NCI-H1048 (cell line): ENCODE data around the gene PRKAR2A.
"Not testable (repeated sequence)": the region's sequence is repeated elsewhere in the genome, so short reads cannot be mapped to it uniquely, and the experiment has no call there.

ENCODE experiments used
- DNase-seq: peaks from one replicate; lab custom pipeline; 2025; lab: John Stamatoyannopoulos, UW

PRKAR2A gene

GRCh38 chr3:48727511-48727910 is 120.2 kb downstream of the PRKAR2A start:
- no peak for DNase-seq

- DNase-seq, result not testable (repeated sequence)
Observed at GRCh38 chr3:48725185-48725855, 122.4 kb downstream of the PRKAR2A start.

- DNase-seq, result no peak
Observed at GRCh38 chr3:48723725-48724124, 123.9 kb downstream of the PRKAR2A start.

GRCh38 chr3:48723293-48723692 is 124.4 kb downstream of the PRKAR2A start:
- DNase-seq, result not testable (repeated sequence)

- peak; percentile 96 for DNase-seq
Observed at GRCh38 chr3:48716982-48717746, 130.5 kb downstream of the PRKAR2A start, which contains the start of gene IP6K2. Gene IP6K2 (minus strand): TSS chr3:48717221. CDS start chr3:48695291, 21,930 bp downstream.

DNA sequence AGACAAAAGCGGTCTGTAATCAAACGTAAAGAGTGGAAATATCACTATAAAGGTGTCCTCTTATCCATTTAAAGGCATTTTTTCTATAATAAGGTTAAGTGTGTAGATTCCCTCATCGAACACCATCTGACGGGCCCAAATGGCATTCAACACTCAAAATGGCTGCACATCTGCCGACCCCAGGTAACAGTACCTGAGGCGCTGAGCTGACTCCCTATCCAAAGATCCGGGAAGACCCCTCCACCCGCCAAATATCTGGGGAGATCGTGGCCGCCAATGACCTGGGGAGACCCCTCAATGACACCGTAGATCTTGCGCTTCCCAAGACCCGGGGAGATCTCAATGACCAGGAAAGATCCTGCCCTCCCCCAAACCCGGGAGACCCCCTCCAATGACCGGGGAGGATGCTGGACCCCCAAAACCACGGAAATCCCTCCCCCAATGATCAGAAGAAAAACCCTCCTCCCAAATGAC is 131.1 kb downstream of the PRKAR2A start:
- DNase-seq, result no peak

- DNase-seq, result no peak
Observed at GRCh38 chr3:48715174-48715800, 132.4 kb downstream of the PRKAR2A start.

GRCh38 chr3:48711727-48712126 is 135.9 kb downstream of the PRKAR2A start:
- DNase-seq, result no peak

- DNase-seq, result no peak
Observed at GRCh38 chr3:48709051-48709461, 138.6 kb downstream of the PRKAR2A start.

- DNase-seq, result no peak
Observed at GRCh38 chr3:48708481-48708889, 139.2 kb downstream of the PRKAR2A start.

DNA sequence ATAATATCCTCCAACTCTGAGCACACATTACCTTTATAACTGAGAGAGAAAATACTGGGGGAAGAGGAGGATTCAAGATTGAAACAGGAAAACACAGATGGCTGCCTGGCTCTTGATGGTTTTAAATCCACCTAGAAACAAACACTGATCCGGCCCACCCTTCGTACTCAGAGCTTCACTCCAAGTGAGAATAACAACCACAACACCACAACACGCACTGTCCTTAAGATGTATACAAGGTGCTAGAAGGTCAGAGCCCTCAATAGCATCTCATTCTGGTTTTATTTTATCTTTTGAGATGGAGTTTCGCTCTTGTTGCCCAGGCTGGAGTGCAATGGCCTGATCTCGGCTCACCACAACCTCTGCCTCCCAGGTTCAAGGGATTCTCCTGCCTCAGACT is 140.5 kb downstream of the PRKAR2A start:
- no peak for DNase-seq

DNA sequence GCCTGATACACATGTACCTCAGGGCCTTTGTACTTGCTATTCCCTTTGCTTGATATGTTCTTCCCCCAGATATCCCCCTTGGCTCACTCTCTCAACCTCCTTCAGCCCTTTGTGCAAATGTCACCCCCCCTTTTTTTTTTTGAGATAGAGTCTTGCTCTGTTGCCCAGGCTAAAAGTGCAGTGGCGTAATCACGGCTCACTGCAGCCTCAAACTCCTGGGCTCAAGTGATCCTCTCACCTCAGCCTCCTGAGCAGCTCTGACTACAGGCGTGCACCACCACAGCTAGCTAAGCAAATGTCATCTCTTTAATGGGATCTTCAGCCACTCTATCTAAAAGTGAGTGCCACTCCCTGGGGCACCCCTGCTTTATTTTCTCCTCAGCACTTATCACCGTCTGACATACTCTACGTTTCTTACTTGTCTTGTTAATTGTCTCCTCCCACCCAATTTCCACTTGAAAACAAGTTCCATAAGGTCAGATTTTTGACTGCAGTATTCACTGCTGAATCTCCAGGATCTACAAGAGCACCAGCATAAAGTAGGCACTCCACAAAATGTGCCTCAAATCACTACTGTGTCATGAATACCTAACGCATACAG is 145.3 kb downstream of the PRKAR2A start:
- DNase-seq, result no peak

- no peak for DNase-seq
Observed at GRCh38 chr3:48700731-48701405, 146.8 kb downstream of the PRKAR2A start.

GRCh38 chr3:48698891-48699290 is 148.8 kb downstream of the PRKAR2A start:
- no peak for DNase-seq

DNA sequence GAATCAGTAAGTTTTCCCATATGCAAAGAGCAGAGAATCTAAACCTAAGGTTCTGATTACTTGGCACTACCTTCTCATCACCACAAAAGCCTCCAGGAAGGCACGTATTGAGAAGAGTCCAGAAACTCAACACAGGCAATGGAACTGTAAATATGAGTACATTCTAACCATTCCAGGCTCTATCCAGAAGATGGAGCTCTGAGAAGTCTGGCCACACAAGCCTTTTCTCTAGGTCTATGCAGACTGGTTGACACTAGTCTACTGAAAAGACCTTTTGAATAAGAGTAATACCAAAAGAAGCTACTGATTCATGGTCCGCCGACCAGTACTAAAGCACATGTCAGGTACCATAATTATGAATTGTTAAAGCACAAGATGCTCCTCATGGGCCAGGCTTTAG is 149.7 kb downstream of the PRKAR2A start:
- no peak for DNase-seq

- DNase-seq, result no peak
Observed at GRCh38 chr3:48696601-48697000, 151.1 kb downstream of the PRKAR2A start.
